ENCODE results near the gene FPR3. TPM values are rescaled to one million over a fixed set of nuclear protein-coding genes. Genes with fewer than 3 reads are reported as not detected.

FPR3 gene
- total and polyA plus RNA-seq, 2 donors (not counting 3 experiments of a cell fraction or from before 2014, with no cell fraction given) = not detected

DNA sequence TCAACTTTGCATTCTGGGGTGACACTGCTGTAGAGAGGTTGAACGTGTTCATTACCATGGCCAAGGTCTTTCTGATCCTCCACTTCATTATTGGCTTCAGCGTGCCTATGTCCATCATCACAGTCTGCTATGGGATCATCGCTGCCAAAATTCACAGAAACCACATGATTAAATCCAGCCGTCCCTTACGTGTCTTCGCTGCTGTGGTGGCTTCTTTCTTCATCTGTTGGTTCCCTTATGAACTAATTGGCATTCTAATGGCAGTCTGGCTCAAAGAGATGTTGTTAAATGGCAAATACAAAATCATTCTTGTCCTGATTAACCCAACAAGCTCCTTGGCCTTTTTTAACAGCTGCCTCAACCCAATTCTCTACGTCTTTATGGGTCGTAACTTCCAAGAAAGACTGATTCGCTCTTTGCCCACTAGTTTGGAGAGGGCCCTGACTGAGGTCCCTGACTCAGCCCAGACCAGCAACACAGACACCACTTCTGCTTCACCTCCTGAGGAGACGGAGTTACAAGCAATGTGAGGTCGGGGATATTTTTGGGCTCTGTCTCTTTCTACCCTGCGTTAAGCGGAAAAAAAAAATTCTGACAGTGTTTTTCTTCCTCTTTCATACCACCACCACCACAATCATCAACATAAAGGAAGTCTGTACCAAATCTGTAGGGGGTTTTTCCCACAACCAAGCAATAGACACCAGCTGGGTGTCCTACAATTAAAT is 29.5 kb downstream of the FPR3 start:
- no TSS peak for BruUV-seq (replicated peaks)

More for the DNA sequence above, 29.5 kb downstream of the FPR3 start:
- dilution Hi-C loops (cut with MboI; ENCODE audit: extremely low pct_ligation_motif_present, low sequenced_read_pairs) = no loop called here
- FAIRE-seq (no peak), DNase-seq (ENCODE audit: low read depth, low spot score) (no peak)
- Histone ChIP-seq H3K9me3 (replicated peaks; ENCODE audit: control insufficient read depth, insufficient read depth, low read length) (peaks cover 2% of the 10 kb centered on the region), H3K27ac (ENCODE audit: insufficient read depth, low read depth, low read length) (no peak overlapping the region), H3K4me1 (ENCODE audit: control insufficient read depth, extremely low read depth, insufficient read depth, low read length) (no peaks in the 10 kb centered on the region), H3K79me2 (ENCODE audit: control insufficient read depth, insufficient read depth, low read length) (no peaks in the 10 kb centered on the region), H3K27me3 (ENCODE audit: control insufficient read depth in 2 of 2, insufficient read depth in 2 of 2, low read length in 2 of 2) (no peaks in the 10 kb centered on the region), H3K9ac (replicated peaks; ENCODE audit: extremely low read depth, insufficient read depth, low read length) (no peak overlapping the region), H3K36me3 (ENCODE audit: control insufficient read depth in 2 of 2, extremely low read depth in 1 of 2, insufficient read depth in 2 of 2, low read length in 2 of 2) (no peaks in the 10 kb centered on the region), H4K20me1 (replicated peaks; ENCODE audit: control insufficient read depth, extremely low read depth, insufficient read depth, low read length) (no peaks in the 10 kb centered on the region), H3K4me2 (ENCODE audit: insufficient read depth, low read length) (no peak overlapping the region), H3K9me1 (replicated peaks; ENCODE audit: control insufficient read depth, extremely low read depth, insufficient read depth, low read length) (no peaks in the 10 kb centered on the region), H3K4me3 (replicated peaks in 1 of 3; ENCODE audit: insufficient read depth in 1 of 3, low read depth in 1 of 3, low read length in 3 of 3) (no peak overlapping the region), H2AFZ (ENCODE audit: low read depth, low read length) (no peak overlapping the region)
- ChIA-PET CTCF (no interaction called here), POLR2A (no interaction called here)
- TF ChIP-seq POLR2A (IDR thresholded peaks at IDR 0.05; ENCODE audit: low read depth, low read length) = no peak
- TF ChIP-seq FOS (IDR thresholded peaks at IDR 0.05; ENCODE audit: borderline replicate concordance, insufficient read depth, low read length) = no peak
- TF ChIP-seq, protein P1, sequence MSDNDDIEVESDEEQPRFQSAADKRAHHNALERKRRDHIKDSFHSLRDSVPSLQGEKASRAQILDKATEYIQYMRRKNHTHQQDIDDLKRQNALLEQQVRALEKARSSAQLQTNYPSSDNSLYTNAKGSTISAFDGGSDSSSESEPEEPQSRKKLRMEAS (IDR thresholded peaks at IDR 0.05; ENCODE audit: insufficient read depth, insufficient read length) = no peak
- no peak for TF ChIP-seq EZH2 (IDR thresholded peaks at IDR 0.05; ENCODE audit: borderline replicate concordance, low read depth, low read length, severe bottlenecking)
- TF ChIP-seq JUN (IDR thresholded peaks at IDR 0.05; ENCODE audit: borderline replicate concordance, insufficient read depth, insufficient read length, low read depth) = no peak
- no peak for TF ChIP-seq MYC (IDR thresholded peaks at IDR 0.05; ENCODE audit: low read depth, low read length)
- TF ChIP-seq, protein P2, sequence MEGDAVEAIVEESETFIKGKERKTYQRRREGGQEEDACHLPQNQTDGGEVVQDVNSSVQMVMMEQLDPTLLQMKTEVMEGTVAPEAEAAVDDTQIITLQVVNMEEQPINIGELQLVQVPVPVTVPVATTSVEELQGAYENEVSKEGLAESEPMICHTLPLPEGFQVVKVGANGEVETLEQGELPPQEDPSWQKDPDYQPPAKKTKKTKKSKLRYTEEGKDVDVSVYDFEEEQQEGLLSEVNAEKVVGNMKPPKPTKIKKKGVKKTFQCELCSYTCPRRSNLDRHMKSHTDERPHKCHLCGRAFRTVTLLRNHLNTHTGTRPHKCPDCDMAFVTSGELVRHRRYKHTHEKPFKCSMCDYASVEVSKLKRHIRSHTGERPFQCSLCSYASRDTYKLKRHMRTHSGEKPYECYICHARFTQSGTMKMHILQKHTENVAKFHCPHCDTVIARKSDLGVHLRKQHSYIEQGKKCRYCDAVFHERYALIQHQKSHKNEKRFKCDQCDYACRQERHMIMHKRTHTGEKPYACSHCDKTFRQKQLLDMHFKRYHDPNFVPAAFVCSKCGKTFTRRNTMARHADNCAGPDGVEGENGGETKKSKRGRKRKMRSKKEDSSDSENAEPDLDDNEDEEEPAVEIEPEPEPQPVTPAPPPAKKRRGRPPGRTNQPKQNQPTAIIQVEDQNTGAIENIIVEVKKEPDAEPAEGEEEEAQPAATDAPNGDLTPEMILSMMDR (IDR thresholded peaks at IDR 0.05; ENCODE audit: extremely low read depth in 1 of 2, insufficient read depth in 1 of 2, low read depth in 1 of 2, low read length in 2 of 2) = no peak
- intact Hi-C loops (cut with micrococcal nuclease) = no loop called here

Measured in endothelial cell of umbilical vein (primary cell).